ENCODE results near the gene NOC4L.

GRCh38 chr12:132168311-132169031 is 24.2 kb downstream of the NOC4L start:
- no peak for TF ChIP-seq CTCF (optimal IDR thresholded peaks at IDR 0.05 in 1 of 3, IDR thresholded peaks at IDR 0.05 in 1 of 3, conservative IDR thresholded peaks at IDR 0.05 in 1 of 3; ENCODE audit: extremely low read depth in 1 of 3, insufficient read depth in 2 of 3, low read length in 3 of 3)
- no peak for TF ChIP-seq EZH2 (IDR thresholded peaks at IDR 0.05; ENCODE audit: low read length)

Data from keratinocyte (primary cell).